HG03175 (cell line): ENCODE data around the gene DPEP3.
A peak's percentile ranks its signal among the peaks of the same experiment; 100 is the strongest.

Source experiments
- ATAC-seq: cut with Tn5 transposase; IDR thresholded peaks from one replicate; pipeline ENCODE4 v1.9.1; 2021; ENCODE audit warnings: mild to moderate bottlenecking, moderate library complexity; ENCODE audit not compliant: unreplicated experiment

Gene DPEP3

DNA sequence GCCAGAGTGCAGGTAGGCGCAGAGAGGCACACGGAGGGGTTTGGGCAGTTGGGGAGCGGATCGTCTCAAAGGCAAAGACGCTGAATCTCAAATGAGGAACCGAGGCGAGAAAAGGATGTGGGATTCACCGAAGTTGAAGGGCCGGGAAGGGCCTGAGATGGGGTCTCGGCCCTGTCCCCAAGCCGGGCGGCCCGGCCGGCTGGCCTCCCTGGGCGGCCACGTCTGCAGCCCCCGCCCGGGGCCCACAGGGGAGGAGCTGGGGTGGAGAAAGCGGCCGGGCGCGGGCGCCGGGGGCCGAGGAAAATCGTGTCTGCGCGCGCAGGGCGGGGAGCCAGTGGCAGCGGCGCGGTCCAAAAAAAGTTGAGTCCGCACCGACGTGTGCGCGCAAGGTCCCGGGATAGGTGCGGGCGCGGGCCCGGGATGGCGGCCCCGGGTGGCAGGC, 12.3 kb downstream of the DPEP3 start:
- ATAC-seq = peak; percentile 34

DNA sequence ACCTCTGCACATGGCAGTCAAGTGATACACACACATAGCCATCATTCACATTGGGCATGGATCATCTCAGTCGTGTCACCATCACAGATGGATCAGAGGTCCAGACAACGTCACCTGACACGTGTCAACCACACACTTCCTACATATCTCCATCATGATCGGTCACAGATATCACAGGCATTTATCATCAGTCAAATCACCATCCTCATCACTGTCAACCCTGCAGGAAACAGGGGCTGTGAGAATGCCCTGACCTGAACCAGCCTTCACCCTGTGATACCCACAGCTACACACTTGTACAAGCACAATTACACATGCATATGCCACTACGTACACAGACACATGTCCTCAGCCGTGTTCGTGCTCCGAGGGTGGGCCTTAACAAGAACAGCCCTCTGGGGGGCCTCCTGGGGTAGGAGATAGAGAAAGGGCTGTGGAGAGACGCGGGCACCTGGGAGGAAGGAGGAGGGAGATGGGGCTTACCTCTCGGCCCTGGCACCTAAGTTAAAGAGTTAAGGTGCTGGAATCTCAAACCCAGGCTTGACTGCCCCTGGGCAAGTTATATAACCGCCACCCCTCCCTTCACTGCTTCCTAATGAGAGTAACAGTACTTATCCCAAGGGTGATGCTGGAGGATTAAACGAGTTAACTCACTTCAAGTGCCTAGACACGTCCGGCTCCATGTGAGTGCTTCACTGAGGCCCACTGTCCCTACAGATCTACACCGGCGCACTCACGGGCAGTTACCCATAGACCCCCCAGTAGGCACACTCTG, 12.9 kb downstream of the DPEP3 start:
- ATAC-seq = no peak

DNA sequence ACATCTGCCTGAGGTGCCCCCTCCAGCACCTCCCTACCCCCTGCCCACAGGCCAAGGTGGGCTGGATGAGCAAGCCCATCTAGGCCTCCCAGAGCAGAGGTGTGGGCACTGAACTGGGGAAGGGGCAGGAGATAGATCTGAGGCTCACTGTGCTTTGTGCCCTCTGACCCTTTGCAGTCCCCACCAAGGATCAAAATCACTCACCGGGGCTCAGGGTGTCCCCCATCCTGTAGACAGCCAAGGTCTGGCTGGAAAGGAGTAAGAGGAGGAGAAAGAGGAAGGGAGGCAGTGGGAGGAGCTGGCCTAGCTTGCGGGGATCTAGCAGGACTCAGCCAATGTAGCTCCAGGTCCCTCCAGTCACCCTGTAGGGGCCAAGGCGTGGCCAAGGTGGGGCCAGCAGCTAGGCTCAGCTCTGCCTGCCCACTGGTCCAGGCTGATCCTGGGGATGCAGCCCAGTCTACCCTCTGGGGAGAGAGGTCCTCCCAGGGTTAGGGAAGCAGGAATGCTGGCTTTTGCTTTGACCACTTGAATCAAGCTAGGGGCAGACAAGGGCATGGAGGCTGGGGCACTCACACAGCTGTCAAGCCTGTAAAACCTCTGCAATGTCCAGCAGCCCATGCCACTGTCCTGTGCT, 13.6 kb downstream of the DPEP3 start:
- ATAC-seq = no peak

DNA sequence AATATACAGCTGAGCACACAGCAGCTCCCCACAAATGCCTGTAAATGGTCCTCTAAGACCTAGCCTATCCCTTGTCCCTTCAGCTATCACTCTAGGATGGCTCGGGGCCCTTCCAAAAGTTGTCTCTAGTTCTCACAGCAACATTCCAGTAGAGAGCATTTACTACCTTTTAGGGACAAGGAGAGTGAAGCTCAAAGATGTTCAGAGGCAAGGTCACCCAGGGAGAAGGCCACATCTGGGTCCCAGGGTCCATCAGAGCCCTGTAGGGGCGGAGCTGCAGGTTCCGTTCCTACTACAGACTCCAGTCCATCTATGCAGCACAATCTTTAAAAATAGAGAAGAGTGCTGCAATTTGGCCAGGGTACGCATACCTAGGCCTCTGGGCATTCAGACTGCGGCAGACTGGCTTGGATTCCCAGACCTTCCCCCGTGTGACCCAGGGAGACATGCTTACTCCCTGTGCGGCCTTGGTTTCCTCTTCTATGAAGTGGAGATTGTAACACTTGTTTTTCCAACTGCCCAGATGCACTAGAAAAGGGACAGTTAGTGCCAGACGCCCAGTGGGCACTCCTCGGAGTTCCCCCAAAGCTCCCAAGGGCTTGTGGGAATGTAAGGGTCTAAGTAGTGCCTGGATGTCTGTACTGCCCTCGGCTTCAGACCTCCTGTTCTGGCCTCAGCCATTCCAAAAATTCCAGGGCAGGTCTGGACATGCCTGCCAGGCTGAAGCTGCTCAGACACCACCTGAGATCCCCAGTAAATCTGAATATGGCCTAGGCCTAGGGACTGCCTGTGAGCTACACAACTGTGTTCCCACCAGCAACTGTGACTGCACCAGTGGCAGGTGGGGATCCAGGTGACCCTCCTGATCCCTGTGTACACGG, 14.4 kb downstream of the DPEP3 start:
- ATAC-seq = no peak

DNA sequence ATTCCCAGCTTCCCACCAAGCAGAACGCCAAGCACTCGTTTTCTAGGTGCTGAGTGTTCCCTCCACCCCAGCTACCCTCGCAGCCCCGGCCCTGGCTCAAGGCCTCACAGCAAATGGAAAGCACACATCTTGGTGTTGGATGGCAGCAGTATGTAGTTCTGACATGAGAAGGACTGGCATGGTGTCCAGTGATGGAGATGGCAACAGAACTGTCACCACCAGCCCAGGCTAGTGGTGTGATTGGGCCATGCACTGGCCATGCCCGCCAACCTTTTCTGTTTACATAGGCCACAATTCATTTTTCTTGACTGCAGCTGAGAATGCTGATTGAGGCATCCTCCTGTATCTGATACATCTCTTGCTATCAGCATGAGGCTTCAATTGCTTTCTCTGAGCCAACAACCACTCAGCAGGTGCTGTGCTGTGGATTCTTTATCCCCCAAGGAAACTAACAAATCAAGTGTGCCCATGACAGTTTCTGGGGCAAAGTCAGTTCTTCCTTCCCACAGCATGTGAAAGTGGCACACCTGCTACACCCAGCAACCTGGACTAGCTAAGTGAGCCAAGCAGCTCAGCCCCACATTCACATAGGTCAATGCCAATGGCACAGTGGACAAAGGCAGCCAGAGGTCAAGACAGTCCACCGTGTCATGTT, 15.7 kb downstream of the DPEP3 start:
- ATAC-seq = no peak

DNA sequence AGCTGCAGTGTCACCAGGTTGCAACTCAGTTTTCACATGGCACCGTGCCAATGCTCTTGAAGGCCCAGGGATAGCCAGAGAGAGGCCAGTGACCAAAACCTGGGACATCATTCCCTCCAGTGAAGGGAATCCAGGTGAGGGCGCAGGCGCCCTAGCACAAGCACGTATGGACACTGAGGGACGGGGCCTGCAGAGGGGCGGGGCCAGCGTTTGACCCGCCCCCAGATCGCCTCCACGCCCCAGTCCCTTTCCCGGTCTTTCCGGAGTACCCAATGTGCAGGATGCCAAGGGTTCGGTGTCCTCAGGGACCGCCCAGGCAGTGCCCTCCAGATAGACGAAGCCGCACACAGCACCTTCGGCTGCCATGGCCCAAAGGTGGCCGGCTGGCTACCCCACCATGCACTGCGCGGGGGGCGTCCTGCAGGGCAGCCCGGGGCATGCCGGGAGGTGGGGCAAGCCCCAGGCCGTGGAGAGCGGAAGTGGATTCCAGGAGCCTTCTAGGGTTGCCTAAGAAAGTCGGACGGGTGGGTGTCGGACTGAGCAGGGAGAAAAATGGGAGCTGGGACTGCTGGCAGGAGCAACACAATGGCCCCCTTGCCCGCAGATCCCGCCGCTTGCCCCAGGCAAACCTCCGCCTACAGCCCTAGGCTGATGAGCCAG, 16.5 kb downstream of the DPEP3 start:
- no peak for ATAC-seq

DNA sequence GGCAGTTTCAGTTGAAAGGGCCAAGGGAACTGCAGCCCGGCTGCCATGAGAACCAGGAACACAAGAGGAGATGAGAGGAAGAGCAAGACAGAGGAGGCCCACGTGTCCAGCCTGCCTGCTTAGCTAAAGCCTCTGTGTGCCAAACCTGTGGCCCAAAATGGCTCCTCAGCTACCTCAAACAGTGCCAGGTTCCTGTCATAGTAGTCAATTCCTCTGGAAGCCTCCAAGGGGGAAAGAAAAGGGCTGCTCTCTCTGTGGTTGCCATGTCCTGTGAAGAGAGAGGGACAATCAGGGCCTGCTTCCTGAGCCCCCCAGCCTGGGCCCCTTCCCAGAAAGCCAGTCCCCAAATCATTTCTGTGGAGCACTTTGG, 17.0 kb downstream of the DPEP3 start:
- ATAC-seq = no peak

DNA sequence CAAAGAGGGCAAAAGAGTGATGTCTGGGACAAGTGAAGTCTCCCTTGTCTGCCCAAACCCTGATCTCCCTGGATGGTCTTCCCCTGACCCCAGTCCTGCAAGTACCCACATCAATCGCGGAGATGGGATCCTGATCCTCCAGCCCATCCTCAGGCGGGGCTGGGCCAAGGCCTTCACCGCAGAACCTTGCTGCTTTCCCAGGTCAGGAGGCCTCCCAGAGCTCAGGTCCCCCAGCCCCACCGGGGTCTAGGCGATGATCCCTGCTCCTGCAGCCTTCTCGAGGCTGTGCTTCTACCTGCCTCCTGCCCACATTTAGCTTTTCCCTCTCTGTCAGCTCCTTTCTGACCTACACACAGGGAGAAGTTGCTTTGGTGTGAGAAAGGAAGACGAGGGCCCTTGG, 18.2 kb downstream of the DPEP3 start:
- ATAC-seq = no peak

DNA sequence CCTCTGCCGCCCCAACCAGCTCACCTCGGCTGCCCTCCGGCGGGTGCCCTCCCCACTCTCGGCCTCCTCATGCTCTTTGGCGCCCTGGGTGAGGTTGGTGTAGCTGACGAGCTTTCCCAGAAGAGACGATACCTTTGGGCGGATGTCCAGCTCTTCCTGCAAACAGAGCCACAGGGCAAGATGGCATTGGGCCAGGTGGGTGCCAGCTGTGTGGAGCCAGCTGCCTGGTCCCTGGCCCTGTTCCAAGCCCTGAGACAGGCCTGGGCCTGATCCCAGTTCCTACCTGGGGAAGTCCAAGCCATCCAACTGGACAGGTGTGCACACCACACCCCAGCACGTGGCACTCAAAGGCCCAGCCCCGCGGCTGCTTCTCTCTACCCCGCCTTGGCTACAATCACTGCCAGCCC, 18.7 kb downstream of the DPEP3 start:
- no peak for ATAC-seq

DNA sequence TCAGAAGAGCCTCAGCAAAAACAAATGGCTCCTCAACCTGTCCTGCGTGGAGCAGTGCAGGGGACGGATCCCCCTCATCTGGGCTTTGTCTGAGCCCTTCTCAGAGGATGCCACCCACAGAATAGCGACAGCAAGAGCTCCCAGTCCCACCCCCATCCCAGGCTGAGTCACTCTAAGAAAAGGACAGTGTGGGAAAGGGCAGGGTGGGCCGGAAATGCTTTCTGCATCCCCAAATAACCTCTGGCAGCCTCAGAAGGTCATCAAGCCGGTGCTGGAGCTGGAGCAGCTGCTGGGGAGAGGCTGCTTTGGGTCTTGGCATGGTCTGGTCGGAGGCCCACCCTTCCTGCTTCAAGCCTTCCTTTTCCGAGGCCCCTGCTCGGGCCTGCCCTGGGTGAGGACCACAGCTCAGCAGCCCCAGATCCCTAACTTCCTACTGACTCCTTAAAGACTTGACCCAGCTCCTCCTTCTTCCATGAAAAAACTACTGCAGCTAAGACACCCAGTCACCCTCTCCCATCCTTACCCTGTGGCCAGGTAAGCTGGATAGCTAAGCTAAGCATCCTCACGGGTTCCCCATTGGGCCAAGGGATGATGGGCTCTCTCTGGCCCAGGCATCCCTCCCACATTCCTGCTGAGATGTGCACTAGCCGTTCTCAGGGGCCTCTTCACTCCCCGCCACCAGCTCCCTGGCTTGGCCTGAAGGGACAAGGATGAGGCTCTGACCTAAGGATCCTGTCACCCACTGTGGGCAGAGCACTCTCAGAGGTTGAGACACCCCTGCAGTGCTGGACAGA, 20.6 kb downstream of the DPEP3 start:
- no peak for ATAC-seq

DNA sequence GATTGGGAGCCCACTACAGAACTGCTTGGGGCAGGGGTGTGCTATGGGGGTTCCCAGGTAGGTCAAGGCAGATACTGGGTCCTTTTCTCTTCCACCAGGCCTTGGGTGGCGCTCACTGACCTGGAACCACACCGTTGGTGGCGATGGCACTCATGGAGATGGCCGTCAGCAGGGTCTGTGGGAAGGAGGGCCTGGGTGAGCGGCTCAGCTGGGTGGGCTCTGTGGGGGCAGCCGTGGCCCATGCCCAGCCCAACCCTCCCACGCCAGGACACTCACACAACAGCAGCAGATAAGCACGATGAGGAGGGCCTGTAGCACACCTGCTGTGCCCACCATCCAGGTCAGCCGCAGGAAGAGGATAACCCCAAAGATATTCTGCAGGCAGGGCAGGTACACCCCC, 22.7 kb downstream of the DPEP3 start:
- no peak for ATAC-seq

DNA sequence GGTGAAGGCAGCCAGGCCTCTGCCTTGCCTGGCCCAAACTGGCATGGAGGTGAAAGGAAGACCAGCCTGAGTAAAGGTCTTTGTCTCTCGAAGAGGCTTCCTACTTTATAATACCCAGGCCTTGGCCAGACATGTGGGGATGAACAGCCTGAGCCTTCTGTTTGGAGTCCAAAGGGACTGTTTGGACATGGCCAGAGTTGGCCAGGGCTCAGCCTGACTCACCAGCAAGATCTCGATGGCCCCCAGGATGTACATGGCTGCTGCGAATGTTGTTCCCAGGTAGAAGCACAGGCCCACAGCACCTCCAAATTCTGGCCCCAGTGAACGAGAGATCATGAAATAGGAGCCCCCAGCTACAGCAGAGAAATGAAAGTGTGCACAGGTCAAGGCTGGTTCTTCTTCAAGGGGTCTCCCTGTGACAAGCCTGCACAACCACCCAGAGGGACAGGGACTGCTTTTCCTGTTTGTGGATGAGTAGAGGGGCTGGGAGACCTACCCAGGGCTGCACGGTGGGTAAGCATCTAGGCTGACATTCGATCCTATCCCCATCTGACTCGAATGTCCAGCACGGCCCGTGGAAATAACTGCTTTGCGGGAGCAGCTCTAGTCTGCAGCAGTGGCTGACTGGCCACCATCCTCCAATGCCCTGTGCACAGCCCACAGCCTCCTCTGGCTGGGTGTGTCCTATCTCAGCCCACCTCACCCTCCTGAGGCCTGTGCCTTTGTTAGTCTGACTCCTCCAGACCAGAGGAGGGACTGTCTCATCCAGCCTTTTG, 25.7 kb downstream of the DPEP3 start:
- no peak for ATAC-seq

DNA sequence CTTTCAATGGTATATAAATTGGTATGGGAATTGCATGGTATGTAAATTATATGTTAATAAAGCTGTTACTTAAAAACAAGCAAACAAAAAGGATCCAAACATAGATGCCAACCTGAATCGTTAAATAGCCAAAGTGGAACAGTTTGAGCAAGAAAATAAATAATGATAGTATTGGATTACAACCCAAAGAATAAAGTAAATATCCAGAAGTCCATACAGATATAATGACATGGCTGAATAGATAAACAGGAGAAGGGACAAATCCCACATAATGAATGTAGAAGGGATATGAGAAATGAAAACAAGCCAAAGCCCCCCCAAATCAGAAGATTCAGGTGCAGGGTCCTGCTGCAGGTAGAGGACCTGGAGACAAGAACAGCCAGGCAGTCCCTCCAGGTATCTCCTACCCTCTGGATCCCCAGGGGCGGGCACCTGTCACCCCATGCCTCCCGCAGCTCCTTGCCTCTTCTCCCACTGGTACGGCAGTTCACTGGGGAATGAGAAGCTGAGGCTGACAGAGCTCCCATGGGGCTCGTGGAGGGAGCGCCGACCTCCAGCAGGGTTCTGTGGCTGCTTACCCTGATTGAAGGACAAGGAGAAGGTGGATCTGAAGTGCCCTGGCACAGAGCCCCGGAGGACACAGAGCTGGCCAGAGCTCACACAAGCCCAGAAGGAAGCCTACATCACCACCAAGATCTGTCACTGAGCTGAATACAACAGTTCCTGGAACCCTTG, 26.5 kb downstream of the DPEP3 start:
- no peak for ATAC-seq

DNA sequence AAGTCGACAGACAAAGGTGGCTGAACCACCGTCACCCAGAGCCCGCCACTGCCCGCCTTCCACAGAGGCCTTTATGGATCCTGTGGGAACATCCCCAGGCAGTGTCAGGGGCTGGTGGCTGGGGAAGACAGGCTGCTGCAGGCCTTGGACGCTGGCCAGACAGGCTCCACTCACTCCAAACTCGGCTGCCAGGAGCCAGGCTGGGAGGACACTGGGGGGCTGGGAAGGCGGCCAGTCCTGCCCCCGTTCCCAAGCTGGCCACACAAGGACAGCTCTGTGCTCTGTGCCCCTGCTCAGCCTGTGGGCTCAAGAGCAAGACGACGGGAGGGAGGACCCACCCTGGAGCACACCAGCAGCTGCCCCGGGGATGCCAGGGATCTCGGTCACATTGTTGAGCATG, 28.8 kb downstream of the DPEP3 start:
- no peak for ATAC-seq

DNA sequence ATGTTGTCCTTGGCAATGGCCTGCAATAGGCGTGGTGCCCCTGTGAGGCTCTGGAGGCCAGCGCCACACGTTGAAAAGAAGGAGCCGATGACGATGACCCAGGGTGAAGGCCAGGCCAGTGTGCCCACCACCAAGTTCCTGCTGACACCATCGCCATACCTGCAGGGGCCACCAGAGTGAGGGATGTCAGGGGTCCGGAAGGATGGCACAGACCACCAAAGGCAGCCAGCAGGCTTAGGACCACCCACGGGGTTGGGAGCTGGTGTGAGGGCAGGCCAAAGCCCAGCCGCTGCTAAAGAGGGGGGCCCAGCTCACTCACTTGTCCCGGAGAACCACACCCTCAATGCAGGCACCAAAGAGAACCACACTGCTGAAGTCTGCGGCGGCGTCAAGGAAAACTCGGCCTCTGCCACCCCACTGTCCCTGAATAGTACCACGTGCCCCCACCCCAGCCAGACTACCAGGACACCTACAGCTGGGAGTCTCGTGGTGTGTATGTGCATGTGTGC, 29.9 kb downstream of the DPEP3 start:
- no peak for ATAC-seq

DNA sequence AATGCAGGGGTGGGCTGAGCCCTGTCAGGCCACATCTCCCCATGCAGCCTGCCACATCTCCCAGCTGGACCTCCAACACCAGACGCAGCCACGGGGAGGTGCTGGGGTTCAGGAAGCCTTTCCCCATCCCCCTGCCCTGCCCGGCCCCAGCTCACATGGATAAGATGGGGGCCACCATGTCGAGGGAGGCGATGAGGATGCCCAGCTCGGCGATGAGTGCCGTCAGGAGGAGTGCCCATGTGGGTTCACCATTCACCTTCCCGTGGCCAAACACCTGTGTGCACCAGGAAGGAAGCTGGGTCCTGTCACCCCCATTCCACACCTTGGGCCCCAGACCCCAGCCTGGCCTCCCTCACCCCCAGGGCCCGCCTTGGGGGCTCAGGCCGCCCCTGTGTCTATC, 30.7 kb downstream of the DPEP3 start:
- ATAC-seq = no peak

DNA sequence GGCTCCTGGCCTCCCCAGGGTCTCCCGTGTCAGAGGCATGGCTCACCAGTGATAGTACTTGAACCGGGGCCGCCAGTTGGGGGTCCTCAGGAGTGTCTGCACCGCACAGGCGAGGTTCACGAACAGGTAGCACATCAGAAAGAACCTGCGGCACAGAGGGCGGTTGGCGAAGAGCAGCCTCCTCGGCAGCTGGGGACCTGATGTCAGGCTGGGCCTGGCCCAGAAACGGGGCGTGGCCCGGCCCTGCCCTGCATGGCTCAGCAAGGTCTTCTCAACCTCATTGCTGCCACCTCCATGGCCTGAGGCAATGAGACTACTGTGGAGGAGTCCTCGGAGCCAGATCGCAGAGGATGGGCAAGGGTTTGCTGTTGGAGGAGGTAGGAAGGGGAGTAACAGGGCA, 32.3 kb downstream of the DPEP3 start:
- no peak for ATAC-seq

DNA sequence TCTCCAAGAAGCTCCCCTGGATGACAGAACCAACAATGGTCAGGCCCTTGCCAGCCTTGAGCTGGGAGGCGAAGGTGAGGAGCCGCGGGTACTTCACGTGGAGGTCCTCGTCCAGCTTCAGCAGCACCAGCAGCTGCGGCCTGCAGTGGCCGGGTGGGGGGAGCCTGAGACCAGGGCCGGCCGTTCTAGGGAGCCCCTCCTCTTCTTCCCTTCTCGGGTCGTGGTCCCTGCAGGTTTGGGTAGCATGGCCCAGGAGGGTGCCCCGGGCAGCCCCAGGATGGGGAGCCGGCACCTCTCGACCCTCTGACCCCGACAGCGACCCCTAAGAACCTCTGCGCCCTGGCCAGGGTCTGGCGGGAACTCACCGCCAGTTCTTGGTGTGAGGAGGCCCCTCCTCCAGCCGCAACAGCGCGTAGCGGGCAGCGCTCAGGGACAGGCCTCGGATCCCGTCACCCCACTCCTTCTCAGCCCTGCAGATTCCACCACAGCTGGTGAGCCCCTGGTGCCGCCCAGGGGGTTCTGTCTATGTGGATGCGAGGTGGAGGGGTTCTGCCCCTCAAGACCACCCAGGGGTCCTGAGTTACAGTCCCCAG, 33.2 kb downstream of the DPEP3 start:
- no peak for ATAC-seq
